IMR-90 (cell line): ENCODE data around the gene CYP2B6.

Source experiments
- BHLHE40 ChIP-seq: fragments of 150-350 bp; IDR thresholded peaks from 2 replicates; pipeline ENCODE4 v1.6.1; 2016; ENCODE audit warnings: mild to moderate bottlenecking, low read depth, low read length
- MAFK ChIP-seq: IDR thresholded peaks from 2 replicates; pipeline ENCODE4 v1.6.1; 2012; ENCODE audit warnings: low read depth, low read length, improper control_type of control experiment
- POLR2A ChIP-seq: IDR thresholded peaks from 2 replicates; pipeline ENCODE4 v1.6.1; 2012; ENCODE audit warnings: mild to moderate bottlenecking, low read depth, low read length
- RAD21 ChIP-seq: IDR thresholded peaks from 2 replicates; pipeline ENCODE4 v1.6.1; 2012; ENCODE audit warnings: low read length, improper control_type of control experiment
- RCOR1 ChIP-seq: IDR thresholded peaks from 2 replicates; pipeline ENCODE4 v1.6.1; 2012; ENCODE audit warnings: mild to moderate bottlenecking, low read length, improper control_type of control experiment; ENCODE audit not compliant: insufficient replicate concordance
- RFX5 ChIP-seq: IDR thresholded peaks from 2 replicates; pipeline ENCODE4 v1.8.0; 2012; ENCODE audit warnings: low read depth, mild to moderate bottlenecking, low read length, moderate library complexity
- SMC3 ChIP-seq: fragments of 150-350 bp; IDR thresholded peaks from 2 replicates; pipeline ENCODE4 v1.6.1; 2016; ENCODE audit warnings: low read depth, mild to moderate bottlenecking, antibody characterized with exemption, low read length, moderate library complexity
- TF ChIP-seq, protein P1 (sequence below): conservative IDR thresholded peaks from 2 replicates; pipeline ENCODE4 v1.5.1; 2012; ENCODE audit warnings: mild to moderate bottlenecking, low read depth, low read length, improper control_type of control experiment
- TF ChIP-seq, protein P2 (sequence below): fragments of 150-350 bp; IDR thresholded peaks from 2 replicates; pipeline ENCODE4 v1.6.1; 2016; ENCODE audit warnings: low read depth, mild to moderate bottlenecking, low read length, moderate library complexity, borderline replicate concordance

DNA sequence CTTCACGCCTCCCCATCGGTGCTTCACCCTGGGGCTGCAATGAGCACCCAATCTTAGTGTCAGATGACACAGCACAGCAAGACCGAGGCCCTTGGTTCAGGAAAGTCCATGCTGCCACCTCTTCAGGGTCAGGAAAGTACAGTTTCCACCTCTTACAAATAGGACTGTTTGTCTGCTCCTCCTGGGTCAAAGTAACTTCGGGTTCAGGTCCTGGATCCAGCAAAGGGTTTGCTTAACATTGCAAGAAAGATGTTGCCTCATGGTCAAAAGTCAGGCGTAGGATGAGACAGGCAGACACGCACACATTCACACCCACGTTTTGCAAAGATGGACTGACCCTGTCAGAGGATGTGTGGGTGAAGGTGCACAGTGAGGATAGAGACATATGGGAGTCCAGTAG is 1.6 kb upstream of the CYP2B6 start:
- TF ChIP-seq, protein P1, sequence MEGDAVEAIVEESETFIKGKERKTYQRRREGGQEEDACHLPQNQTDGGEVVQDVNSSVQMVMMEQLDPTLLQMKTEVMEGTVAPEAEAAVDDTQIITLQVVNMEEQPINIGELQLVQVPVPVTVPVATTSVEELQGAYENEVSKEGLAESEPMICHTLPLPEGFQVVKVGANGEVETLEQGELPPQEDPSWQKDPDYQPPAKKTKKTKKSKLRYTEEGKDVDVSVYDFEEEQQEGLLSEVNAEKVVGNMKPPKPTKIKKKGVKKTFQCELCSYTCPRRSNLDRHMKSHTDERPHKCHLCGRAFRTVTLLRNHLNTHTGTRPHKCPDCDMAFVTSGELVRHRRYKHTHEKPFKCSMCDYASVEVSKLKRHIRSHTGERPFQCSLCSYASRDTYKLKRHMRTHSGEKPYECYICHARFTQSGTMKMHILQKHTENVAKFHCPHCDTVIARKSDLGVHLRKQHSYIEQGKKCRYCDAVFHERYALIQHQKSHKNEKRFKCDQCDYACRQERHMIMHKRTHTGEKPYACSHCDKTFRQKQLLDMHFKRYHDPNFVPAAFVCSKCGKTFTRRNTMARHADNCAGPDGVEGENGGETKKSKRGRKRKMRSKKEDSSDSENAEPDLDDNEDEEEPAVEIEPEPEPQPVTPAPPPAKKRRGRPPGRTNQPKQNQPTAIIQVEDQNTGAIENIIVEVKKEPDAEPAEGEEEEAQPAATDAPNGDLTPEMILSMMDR = no peak
- TF ChIP-seq RFX5 (no peak), POLR2A (no peak), SMC3 (no peak), BHLHE40 (no peak), MAFK (no peak), RCOR1 (no peak), RAD21 (no peak)
- TF ChIP-seq, protein P2, sequence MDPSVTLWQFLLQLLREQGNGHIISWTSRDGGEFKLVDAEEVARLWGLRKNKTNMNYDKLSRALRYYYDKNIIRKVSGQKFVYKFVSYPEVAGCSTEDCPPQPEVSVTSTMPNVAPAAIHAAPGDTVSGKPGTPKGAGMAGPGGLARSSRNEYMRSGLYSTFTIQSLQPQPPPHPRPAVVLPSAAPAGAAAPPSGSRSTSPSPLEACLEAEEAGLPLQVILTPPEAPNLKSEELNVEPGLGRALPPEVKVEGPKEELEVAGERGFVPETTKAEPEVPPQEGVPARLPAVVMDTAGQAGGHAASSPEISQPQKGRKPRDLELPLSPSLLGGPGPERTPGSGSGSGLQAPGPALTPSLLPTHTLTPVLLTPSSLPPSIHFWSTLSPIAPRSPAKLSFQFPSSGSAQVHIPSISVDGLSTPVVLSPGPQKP = no peak
